Cortex of kidney (tissue), 1 donor: ENCODE results near the gene TWIST2.

ENCODE experiments used
- DNase-seq: peaks from one replicate; lab custom pipeline; 2025; lab: John Stamatoyannopoulos, UW

The TWIST2 gene

GRCh38 chr2:238905224-238905623, 57.3 kb downstream of the TWIST2 start:
- no peak for DNase-seq

GRCh38 chr2:238905644-238906043, 57.8 kb downstream of the TWIST2 start:
- DNase-seq, result no peak

- no peak for DNase-seq
These were observed 58.5 kb downstream of the TWIST2 start for GRCh38 chr2:238906254-238906935.

GRCh38 chr2:238906936-238907716, 59.2 kb downstream of the TWIST2 start:
- DNase-seq, result no peak

GRCh38 chr2:238907717-238908173, 59.9 kb downstream of the TWIST2 start:
- no peak for DNase-seq

- no peak for DNase-seq
These were observed 61.4 kb downstream of the TWIST2 start for GRCh38 chr2:238908960-238909951.

GRCh38 chr2:238910751-238911351, 63.0 kb downstream of the TWIST2 start:
- DNase-seq, result no peak

- no peak for DNase-seq
These were observed 63.7 kb downstream of the TWIST2 start for GRCh38 chr2:238911376-238912227.

- no peak for DNase-seq
These were observed 64.5 kb downstream of the TWIST2 start for GRCh38 chr2:238912228-238912915.

- no peak for DNase-seq
These were observed 65.3 kb downstream of the TWIST2 start for GRCh38 chr2:238912916-238913875.

- DNase-seq, result no peak
These were observed 66.2 kb downstream of the TWIST2 start for GRCh38 chr2:238913931-238914647.

GRCh38 chr2:238914648-238915015, 66.7 kb downstream of the TWIST2 start:
- no peak for DNase-seq

- no peak for DNase-seq
These were observed 67.3 kb downstream of the TWIST2 start for GRCh38 chr2:238915196-238915595.

- DNase-seq, result no peak
These were observed 67.7 kb downstream of the TWIST2 start for GRCh38 chr2:238915596-238915995.

- DNase-seq, result no peak
These were observed 68.4 kb downstream of the TWIST2 start for GRCh38 chr2:238916176-238916874.

GRCh38 chr2:238916875-238917590, 69.1 kb downstream of the TWIST2 start:
- no peak for DNase-seq

- no peak for DNase-seq
These were observed 71.4 kb downstream of the TWIST2 start for GRCh38 chr2:238919307-238919706.
